HG03196 (cell line): ENCODE data around the gene EPAS1.

ENCODE experiments used
- ATAC-seq: cut with Tn5 transposase; IDR thresholded peaks from one replicate; pipeline ENCODE4 v1.9.1; 2021; ENCODE audit not compliant: unreplicated experiment

EPAS1 gene

DNA sequence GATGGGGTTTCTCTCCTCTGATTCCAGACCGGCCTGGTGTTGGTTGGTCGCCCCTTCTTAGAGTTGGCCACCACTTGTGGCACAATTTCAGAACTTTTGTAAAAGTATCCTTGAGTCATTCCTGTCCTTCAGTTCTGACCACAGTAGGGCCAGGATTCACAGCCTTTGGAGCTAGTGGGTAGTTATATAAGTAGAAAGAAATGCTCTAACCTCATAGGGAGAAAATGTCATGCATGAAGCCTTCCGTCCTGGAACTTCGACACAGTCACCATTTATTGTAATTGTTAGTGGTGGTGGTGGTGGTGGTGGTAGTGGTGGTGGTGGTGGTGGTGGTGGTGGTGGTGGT lies 65.4 kb downstream of the EPAS1 start:
- ATAC-seq, result no peak

DNA sequence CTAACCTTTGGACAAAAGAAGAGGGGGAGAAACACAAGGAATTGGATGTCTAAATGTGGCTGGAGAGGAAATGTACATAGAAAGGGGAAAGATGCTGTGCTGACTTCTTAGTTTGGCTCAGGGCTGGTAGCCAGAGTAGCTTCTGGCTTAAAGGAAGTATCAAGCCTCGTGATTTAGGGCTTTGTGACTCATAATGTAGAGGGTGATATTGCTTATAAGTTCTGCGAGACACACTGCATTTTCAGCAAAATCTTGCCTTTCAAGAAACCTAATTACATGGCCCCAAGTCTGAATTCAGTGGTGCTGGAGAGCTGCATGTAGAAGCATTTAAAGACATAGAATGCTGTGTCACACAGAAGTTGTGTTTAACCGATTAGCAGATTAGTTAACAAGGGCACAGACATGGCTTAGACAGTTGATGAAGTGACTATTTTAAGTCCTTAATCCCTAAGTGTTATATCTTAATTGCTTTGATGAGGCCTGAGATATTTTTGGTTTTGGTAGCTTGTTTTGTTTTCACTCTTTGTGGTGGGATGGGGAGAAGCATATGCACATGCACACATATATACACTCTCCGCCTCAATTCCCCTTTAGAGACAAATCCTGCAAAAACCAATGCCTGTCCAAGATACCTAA lies 66.4 kb downstream of the EPAS1 start:
- no peak for ATAC-seq

DNA sequence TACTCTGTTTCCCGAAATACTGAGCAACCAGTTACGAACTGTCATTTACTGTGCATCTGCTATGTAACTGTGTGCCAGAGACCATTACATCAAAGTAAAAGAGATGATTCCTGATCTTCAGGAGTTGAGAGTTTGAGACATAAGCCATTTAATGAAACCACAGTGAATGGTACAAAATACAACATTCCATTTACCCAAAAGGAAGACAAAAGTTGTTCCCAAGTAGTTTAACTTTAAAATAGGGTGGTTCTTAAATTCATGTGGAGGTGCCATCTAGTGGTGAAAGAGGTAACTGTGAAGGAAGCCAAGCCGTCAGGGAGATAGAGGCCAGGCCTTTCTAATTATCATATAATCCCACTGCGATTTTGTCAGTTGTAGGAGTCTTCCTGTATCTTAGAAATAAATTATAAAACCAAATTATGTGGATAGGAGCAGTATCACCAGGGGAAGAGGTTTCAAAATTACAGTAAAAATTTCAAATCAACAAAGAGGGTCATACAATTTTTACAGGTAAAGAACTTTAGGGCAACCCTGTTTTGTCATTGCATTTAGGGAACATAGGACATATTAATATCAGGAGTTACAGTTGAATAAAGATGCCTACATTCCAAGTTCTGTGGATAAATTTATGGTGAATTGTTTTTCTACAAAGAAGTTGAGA lies 67.7 kb downstream of the EPAS1 start:
- no peak for ATAC-seq

DNA sequence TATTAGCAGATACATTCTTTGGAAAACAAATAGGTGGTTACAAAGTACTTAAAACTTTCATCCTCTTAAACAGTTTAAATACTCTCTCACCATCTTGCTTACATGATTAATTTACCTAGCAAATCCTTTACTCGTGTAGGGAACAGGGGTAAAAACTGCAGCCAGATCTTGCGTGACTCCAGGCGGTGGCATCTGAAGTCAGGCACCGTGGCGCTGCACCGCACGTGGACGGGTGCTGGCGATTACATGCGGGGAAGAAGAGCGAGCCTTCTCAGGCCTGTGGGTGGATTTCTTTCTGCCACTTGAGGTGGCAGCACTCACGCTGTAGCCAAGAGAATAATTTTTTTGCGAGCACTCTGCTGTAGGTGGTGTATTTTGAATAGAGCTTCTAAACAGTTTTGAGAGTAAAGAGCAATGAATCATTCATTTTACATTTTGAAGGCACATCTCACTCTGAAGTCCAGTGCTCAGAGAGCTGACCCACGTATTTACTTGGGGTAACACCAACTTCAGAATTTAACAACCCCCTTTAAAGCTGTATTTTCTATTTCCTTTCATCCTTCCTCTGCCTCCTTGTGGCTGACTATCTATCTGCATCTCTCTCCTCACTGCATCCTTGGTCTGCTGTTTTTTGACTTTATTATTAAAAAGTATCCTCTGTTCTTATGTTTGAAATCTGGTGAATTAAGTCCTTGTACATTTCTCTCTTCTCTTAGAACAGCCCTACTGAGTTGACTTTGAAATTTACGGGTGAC lies 68.9 kb downstream of the EPAS1 start:
- ATAC-seq, result no peak

DNA sequence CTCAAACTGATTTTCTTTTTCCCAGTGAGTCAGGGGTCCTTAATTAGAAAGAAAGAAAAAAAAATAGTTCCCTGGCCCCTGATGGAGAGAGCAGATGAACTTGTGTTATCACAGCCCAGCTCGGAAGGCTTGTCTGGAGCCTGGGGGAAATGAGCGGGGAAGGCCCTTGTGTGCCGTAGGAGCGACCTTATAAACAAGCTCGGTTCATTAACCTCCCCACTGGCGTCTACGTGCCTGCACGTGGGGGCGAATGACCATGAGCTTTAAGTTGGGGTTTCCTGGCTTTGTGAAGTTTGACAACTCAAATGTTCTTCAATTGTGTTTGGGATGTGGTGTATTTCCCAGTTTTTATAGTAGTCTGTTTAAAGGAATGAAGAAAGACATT lies 69.5 kb downstream of the EPAS1 start:
- ATAC-seq, result no peak

DNA sequence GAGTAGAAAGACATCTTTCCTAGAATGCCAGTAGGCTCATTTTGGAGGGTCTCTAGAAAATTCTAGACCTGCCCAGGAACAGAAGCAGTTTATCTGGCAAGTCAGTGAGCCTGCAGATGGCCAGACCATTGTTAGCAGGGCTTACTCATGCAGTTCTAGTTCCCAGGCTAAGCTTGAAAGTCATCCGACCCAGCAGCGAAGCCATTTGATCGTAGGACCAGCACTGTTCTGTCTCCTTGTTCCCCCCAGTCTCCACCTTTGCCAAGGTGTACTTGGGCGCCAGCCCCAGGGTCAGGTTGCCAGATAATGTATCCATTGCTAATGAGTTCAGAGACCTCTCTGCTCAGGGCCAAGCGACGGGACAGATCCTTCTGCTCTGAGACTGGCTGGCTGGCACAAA lies 70.1 kb downstream of the EPAS1 start:
- ATAC-seq, result no peak

DNA sequence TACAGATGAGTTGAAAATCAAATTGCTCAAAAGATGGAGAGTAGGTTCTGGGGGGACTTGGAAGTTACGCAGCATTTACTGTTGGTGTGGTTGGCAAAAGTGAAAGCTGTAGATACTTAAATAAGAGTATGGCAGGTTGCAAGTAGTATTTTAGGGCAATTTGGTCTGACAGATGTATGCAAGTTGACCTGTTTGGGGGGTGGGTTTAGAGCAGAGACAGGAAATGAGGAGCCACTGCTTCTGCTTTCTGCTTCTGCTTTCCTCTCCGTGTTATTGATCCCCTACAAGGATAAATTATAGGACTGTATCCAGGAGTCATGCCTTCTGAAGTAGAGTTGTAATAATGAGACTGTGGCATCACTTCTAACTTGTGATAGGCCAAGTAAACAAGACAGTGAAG lies 71.2 kb downstream of the EPAS1 start:
- ATAC-seq, result no peak

DNA sequence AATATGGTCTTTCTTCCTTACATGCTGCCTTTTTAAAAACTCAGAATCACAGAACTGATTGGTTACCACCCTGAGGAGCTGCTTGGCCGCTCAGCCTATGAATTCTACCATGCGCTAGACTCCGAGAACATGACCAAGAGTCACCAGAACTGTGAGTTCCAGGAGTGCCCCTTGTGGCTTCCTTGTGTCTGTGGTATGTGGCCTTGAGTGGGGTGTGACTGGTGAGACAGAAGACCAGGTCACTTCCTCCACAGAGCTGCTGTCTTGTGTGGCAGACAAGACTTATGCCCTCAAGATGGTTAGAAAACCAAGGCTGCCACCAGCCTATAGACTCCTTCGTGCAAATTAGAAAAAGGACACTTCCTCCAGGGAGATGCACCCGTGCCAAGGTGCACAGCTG lies 72.6 kb downstream of the EPAS1 start:
- ATAC-seq, result no peak

DNA sequence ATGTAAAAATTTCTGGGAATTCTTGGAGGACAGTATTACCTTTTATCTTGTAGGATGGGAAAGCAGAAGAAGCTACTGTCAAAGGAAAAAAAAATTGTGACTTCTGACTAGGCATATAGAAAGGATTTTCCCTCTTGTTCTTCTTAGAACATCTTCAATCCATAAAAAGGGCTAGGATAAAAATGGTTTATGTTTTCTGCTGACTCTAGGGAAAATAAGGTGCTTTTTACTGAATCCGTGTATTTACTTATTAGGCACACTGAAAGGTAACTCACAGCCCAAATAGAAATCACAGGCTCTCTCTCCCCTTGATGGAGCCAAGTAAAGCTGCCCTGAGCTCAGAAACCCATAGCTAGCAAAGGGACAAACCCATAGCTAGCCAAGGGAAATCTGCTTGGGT lies 74.6 kb downstream of the EPAS1 start:
- no peak for ATAC-seq

DNA sequence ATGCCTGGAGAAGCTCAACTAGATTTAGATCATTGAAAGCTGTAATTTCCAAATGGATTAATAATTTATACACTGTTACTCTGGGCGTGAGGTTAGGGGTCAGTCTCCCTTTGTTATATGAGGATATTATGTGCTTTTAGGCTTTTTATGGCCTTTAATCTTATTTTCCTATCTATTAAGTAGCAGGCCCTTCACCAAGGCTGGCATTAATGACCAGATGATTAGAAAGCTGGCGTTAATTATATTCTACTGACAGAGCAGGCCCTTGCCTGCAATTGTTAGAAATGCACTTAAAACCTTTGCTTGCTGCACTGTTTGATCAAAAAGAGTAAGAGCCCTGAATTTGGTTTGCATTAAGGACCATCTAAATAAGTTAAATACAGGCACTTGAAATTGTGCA lies 75.3 kb downstream of the EPAS1 start:
- no peak for ATAC-seq

DNA sequence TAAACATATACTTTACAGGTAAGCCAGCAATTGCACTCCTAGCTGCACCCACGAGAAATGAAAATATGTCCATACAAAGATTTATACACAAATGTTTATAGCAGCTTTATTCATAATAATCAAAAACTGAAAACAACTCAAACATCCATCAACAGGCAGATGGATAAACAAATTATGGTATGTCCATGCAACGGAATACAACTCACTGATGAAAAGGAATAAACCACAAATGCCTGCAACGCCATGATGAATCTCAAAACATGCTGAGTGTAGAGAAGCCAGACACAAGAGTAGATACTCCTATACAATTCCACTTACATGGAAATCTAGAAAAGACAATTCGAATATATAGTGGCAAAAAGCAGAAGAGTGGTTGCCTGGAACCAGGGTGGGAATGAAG lies 76.0 kb downstream of the EPAS1 start:
- ATAC-seq, result no peak

DNA sequence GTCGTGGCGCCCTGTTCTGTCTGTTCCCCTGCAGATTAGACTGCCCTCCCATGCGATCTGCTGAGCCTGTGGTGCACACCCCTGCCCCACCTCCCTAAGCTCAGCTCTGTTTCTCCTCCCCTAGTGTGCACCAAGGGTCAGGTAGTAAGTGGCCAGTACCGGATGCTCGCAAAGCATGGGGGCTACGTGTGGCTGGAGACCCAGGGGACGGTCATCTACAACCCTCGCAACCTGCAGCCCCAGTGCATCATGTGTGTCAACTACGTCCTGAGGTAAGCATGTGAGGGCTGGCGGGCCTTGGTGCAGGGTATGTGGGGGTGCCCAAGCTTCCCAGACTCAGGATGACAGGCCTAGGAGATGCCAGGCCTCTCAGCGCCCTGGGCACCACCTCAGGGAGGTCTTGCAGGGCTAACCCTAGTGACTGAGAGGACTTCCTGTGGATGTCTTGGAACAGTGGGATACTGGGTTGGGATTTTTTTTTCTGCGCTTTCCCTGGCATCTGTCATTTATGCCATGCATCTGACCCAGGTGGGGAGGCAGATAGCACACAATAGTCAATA lies 78.4 kb downstream of the EPAS1 start:
- no peak for ATAC-seq

DNA sequence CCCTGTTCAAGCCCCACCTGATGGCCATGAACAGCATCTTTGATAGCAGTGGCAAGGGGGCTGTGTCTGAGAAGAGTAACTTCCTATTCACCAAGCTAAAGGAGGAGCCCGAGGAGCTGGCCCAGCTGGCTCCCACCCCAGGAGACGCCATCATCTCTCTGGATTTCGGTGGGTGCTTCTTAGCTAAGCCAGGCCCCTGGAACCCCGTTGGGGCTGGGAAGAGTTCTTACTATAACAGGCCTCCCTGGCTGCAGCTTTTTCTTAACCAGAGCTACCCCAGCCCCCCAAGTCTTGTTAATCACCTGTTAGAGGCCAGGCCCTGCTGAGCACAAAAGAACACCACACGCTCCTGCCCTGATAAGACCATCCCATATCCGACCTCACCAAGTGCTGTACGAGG lies 79.4 kb downstream of the EPAS1 start:
- no peak for ATAC-seq

DNA sequence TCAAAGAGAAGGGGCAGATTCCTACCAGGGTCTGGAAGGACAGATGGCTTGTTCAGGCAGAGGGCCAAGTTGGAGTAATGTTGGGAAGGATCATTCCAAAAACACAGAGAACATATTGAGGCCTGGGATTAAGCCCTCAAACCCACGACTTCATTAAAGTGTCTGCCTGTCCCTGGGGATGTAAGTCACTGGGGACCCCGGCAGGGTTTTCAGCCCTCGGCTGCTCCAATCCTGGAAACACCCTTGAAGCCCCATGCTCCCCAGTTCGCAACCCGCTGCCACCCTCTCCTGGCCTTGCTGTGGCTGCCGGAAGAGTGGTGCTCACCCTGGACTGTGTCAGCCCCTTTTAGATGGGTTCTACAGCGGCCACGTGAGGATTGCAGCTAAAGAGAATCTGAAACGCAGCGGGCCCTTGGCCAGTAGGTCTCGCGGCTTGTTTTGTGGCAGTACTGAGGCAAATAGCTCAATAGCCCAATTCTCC lies 79.9 kb downstream of the EPAS1 start:
- ATAC-seq, result no peak

DNA sequence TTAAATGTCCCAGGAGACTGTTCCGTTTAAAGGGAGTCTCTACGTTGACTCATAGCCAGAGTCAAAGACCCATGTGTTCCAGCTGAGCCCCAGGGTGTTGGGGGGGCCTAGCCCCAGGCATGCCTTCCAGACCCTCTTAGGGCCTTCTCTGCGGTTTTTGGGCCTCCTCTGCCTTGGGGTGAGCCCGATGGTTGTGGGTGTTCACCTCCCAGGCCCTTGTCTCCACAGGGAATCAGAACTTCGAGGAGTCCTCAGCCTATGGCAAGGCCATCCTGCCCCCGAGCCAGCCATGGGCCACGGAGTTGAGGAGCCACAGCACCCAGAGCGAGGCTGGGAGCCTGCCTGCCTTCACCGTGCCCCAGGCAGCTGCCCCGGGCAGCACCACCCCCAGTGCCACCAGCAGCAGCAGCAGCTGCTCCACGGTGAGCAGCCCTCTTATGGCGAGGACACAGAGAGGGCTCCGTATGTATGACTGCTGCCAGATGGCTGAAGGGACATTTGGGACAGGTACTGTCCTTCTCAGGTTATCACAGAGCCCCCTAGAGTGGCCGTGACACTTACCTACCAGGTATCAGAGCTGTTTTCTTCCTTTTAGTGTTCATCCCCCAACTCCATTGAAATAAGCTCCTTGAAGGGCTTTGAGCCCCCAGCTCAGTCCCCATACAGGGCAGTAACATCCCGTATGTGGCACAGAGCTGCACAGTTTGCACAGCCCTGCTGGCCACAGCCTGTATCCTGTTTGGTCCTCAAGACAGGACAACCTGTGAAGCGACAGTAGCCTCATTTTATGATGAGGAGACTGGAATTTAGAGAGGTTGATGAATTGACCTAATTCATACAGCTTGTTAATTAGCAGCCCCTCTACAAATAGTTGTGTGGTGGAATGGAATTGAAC lies 80.7 kb downstream of the EPAS1 start:
- no peak for ATAC-seq

DNA sequence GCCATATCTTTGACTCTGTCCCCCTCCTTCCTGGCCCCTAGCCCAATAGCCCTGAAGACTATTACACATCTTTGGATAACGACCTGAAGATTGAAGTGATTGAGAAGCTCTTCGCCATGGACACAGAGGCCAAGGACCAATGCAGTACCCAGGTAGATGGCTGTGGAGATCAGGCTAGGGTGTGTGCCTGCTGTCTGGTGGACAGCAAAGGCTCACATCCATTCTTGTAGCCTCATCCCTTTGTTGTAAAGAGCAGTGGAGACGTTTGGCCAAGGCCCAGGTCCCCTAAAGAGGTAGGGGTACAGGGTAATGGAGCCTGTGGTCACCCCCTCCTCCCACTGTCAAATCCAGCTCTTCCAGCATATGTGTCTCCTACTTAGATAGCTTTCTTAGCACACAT lies 81.4 kb downstream of the EPAS1 start:
- ATAC-seq, result no peak

DNA sequence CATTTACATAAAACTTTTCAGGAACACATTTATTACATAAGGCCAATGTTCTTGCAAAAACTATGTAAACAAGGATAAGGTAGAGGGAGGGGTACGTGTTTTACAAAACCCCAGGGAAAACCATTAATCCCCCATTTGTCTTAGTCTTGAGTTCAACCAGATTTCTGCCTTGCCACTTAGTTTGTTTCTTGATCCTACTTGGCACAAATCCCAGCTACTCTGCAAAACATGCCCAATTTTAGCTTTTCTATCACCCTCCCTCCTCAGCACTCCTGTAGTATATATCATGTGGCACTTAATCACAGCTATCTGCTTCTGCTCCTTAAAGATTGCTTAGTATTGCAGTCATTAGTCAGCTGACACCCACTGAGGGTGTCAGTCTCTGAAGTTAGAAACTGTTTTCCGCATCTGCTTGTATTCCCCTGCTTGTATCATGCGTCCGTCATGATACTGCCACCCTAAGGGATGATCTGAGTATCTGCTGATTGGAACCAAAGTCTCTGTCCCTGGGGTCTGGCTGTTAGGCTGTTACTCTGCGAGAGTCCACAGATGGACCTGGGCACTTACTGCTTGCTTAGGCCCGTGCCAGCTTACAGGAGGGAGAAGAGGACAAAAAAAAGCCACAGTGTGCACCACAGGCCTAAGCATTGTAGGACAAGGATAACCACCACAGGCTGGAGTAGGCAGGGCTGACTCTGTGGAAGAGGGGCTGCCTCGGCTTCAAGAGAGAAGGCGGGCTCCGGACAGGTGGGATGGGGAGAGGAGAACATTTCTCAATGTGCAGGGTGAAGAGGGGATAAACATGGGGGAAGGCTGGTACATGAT lies 82.2 kb downstream of the EPAS1 start:
- no peak for ATAC-seq

DNA sequence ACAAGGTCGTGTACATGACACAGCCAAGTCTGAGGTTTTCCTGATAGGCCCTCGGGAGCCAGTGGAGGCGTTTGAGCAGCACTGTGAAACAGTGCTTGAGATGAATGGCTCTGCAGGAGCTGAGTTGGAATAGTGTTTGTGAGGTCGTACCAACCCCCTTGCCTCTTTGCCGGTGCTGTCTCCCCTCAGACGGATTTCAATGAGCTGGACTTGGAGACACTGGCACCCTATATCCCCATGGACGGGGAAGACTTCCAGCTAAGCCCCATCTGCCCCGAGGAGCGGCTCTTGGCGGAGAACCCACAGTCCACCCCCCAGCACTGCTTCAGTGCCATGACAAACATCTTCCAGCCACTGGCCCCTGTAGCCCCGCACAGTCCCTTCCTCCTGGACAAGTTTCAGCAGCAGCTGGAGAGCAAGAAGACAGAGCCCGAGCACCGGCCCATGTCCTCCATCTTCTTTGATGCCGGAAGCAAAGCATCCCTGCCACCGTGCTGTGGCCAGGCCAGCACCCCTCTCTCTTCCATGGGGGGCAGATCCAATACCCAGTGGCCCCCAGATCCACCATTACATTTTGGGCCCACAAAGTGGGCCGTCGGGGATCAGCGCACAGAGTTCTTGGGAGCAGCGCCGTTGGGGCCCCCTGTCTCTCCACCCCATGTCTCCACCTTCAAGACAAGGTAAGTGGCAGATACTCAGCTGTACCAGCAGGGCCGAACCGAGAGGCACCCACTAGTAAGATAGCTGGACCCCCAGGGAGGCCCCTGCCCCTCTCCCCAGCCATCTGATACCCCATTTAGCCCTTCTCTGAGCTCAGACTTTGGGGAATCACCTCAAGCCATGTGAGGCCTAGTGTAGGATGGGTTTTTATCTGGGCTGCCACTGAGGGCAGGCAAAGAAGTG lies 83.1 kb downstream of the EPAS1 start:
- ATAC-seq, result no peak

DNA sequence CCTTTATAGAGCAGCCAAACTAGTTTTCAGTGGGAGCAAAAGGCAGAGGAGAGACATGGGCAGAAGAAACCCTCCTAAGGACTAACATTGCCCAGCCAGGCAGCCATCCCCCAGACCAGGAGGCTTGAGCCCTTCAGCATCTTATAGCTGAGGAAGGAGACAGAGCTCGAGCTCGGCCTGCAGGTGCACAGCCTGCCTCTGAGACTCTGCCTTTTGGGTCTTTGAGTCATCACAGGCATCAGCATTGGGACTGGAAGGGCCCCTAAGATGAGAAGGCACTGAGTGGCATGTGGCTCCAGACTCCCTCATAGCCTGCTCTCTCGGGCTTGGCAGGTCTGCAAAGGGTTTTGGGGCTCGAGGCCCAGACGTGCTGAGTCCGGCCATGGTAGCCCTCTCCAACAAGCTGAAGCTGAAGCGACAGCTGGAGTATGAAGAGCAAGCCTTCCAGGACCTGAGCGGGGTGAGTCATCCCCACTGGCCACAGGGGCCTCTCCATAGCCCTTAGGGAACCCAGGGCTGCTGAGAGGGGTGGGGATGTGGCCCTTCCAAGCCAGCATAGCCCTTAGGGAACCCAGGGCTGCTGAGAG lies 84.1 kb downstream of the EPAS1 start:
- no peak for ATAC-seq
